Stimulated activated CD8-positive, alpha-beta memory T cell treated with anti-CD3 and anti-CD28 coated beads, Interleukin-4, amount 100 ng/mL, for 48 hours (primary cell): ENCODE results near the gene AKR1C2.
"Not testable (repeated sequence)": the region's sequence is repeated elsewhere in the genome, so short reads cannot be mapped to it uniquely, and the experiment has no call there.

ENCODE experiments used
- DNase-seq: peaks from one replicate; pipeline ENCODE4 v3.0.0-alpha.2; 2020

The AKR1C2 gene

GRCh38 chr10:5003127-5004029 lies at the start of gene AKR1C2:
TSS of gene AKR1C2 (minus strand) at chr10:5003857. CDS start at chr10:5003835, 22 bp downstream.
- DNase-seq: not testable (repeated sequence)

GRCh38 chr10:5052951-5053500 lies 49.4 kb upstream of the AKR1C2 start:
- DNase-seq: not testable (repeated sequence)

- DNase-seq: no peak
These were observed 44.4 kb upstream of the AKR1C2 start for GRCh38 chr10:5047912-5048628.

GRCh38 chr10:5047055-5047454 lies 43.4 kb upstream of the AKR1C2 start:
- DNase-seq: not testable (repeated sequence)

- no peak for DNase-seq
These were observed 42.8 kb upstream of the AKR1C2 start for GRCh38 chr10:5046410-5046809.

- DNase-seq: no peak
These were observed 41.4 kb upstream of the AKR1C2 start for GRCh38 chr10:5045095-5045494.

- DNase-seq: no peak
These were observed 40.1 kb upstream of the AKR1C2 start for GRCh38 chr10:5043716-5044115.

GRCh38 chr10:5042922-5043321 lies 39.3 kb upstream of the AKR1C2 start:
- DNase-seq: no peak

GRCh38 chr10:5041471-5042023 lies 37.9 kb upstream of the AKR1C2 start:
- no peak for DNase-seq

GRCh38 chr10:5040781-5041470 lies 37.3 kb upstream of the AKR1C2 start:
- no peak for DNase-seq

GRCh38 chr10:5040010-5040673 lies 36.5 kb upstream of the AKR1C2 start:
- DNase-seq: no peak

GRCh38 chr10:5038733-5039132 lies 35.1 kb upstream of the AKR1C2 start:
- no peak for DNase-seq

GRCh38 chr10:5038101-5038500 lies 34.4 kb upstream of the AKR1C2 start:
- no peak for DNase-seq

GRCh38 chr10:5036511-5036910 lies 32.9 kb upstream of the AKR1C2 start:
- DNase-seq: no peak

GRCh38 chr10:5035356-5035755 lies 31.7 kb upstream of the AKR1C2 start:
- DNase-seq: no peak

GRCh38 chr10:5034588-5034987 lies 30.9 kb upstream of the AKR1C2 start:
- DNase-seq: no peak

- DNase-seq: no peak
These were observed 29.6 kb upstream of the AKR1C2 start for GRCh38 chr10:5033061-5033778.

- not testable (repeated sequence) for DNase-seq
These were observed 28.8 kb upstream of the AKR1C2 start for GRCh38 chr10:5032444-5032843.

- not testable (repeated sequence) for DNase-seq
These were observed 27.9 kb upstream of the AKR1C2 start for GRCh38 chr10:5031588-5031987.

- DNase-seq: no peak
These were observed 27.3 kb upstream of the AKR1C2 start for GRCh38 chr10:5030989-5031388.

- DNase-seq: not testable (repeated sequence)
These were observed 21.8 kb upstream of the AKR1C2 start for GRCh38 chr10:5025461-5025881.
